ENCODE data around the gene PDIA3. TPM values are rescaled to one million over a fixed set of nuclear protein-coding genes. Genes with fewer than 3 reads are reported as not detected.
"Not testable (repeated sequence)": the region's sequence is repeated elsewhere in the genome, so short reads cannot be mapped to it uniquely, and the experiment has no call there.

The PDIA3 gene
- total and polyA plus RNA-seq, 4 experiments from 2014 or later: 232 to 411 (median 320) TPM

DNA sequence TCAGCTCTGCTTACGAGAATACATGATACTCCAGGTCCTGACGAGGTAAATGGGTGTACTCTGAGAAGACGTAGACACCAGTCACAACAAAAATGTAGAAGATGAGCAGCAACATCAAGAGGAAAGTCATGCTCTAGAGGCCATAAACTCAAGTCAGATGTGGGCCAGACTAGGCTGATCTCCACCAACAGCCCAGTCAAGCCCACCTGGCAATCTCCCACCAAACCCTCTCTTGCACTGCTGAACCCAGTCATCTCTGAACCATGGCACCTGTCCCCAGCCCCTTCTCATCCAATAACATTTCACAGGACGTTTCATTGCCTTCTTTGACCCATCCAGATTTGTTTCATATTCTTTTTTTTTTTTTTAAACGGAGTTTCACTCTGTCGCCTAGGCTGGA lies 10.8 kb upstream of the PDIA3 start:
- Mint-ChIP-seq H3K4me1 (no peaks in the 10 kb centered on the region), H3K9me3 (no peaks in the 10 kb centered on the region), H3K36me3 (no peaks in the 10 kb centered on the region), H3K27me3 (peaks cover 0 to 1% of the 10 kb centered on the region in 2 donors), H3K27ac (no peak overlapping the region), H3K4me3 (no peak overlapping the region)
- Histone ChIP-seq H3K36me3 (ENCODE audit: insufficient read depth, low read length) (no peaks in the 10 kb centered on the region), H3K27ac (ENCODE audit: low read depth, low read length) (no peak overlapping the region), H3K9me3 (ENCODE audit: control insufficient read depth in 1 of 2, low read length in 2 of 2) (no peaks in the 10 kb centered on the region), H3K4me3 (ENCODE audit: low read length in 2 of 2) (no peak overlapping the region), H3K4me1 (ENCODE audit: insufficient read depth, low read length) (no peaks in the 10 kb centered on the region), H3K27me3 (ENCODE audit: insufficient read depth, low read length) (no peaks in the 10 kb centered on the region)
- ChIA-PET POLR2A (ENCODE audit: partially characterized antibody) (interaction anchor here (0.8 kb wide), 1 partner anchor 10 kb away, joined by 3 read pairs; the partner anchor contains the start of gene PDIA3), CTCF (ENCODE audit: partially characterized antibody) (no interaction called here)
- no peak for DNase-seq
- intact Hi-C loops (cut with micrococcal nuclease): no loop called here

DNA sequence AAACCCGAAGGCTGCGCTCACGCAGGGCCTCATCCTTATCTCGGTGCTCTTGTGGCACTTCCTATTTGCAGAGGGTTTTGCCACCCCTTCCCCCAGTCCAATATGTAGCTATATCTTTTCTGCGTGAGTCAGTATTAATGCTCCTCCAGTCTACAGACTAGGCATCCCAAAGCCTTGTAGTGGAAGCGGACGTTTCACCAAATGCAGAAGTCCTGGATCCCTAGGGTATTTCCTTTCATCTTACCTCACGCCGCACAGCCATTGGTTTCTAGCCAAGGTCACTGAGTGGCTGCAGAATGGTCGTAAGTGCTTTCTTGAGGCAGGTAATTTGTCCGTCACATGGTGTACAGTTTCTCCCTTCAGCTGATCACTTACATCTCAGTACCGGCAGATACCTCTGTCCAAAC lies 668 bp downstream of the PDIA3 start:
- CTCF ChIA-PET (ENCODE audit: partially characterized antibody): interaction anchor here (0.6 to 1.9 kb wide), 2 partner anchors 23 to 30 kb away, joined by 3 to 6 read pairs; partner anchors contain the start of gene ELL3
- peaks cover 20 to 54% (median 35%) of the 10 kb centered on the region in 4 donors for H3K4me1 Mint-ChIP-seq

DNA sequence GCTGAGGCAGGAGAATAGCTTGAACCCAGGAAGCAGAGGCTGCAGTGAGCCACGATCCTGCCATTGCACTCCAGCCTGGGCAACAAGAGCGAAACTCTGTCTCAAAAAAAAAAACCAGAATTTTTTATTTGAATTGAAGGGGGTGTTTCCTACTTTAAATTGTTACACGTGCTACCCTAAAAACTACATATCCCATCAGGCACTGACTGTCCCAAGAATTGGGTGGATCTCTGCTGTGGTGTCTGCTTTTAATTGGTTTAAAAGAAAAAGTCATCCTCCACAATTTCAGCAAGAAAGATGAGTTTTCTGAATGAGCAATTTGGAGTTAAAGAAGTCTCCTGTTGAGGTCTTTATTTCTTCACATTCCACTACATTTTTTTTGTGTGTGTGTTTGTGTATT lies 2.1 kb downstream of the PDIA3 start:
- Mint-ChIP-seq H3K4me1 (peaks cover 28 to 68% (median 45%) of the 10 kb centered on the region in 4 donors), H3K27me3 (no peaks in the 10 kb centered on the region), H3K36me3 (peaks cover 9 to 29% of the 10 kb centered on the region in 2 donors), H3K27ac (peak overlapping the region; percentile 84 to 96 (median 93)), H3K4me3 (peak overlapping the region; percentile 48 to 99 (median 95)), H3K9me3 (peaks cover 0 to 2% (median 0%) of the 10 kb centered on the region in 8 donors)
- peak; percentile 51 to 62 (median 54) for DNase-seq
- intact Hi-C loops (cut with micrococcal nuclease): loop anchor here (2.0 to 5.0 kb wide), 3 partner anchors 28 to 826 kb away; partner anchors contain the start of genes ELL3 and TTBK2
- no peaks in the 10 kb centered on the region for H3K27me3 ChIP-seq (ENCODE audit: insufficient read depth, low read length)
- CTCF ChIA-PET (ENCODE audit: partially characterized antibody): interaction anchor here (1.1 to 5.5 kb wide), 2 partner anchors 8 to 29 kb away, joined by 3 to 26 read pairs; partner anchors contain the start of gene ELL3
- H3K4me1 ChIP-seq (ENCODE audit: insufficient read depth, low read length): peaks cover 55% of the 10 kb centered on the region
- peak overlapping the region; percentile 26 for H3K27ac ChIP-seq (ENCODE audit: low read depth, low read length)
- H3K9me3 ChIP-seq (ENCODE audit: control insufficient read depth in 1 of 2, low read length in 2 of 2): no peaks in the 10 kb centered on the region
- POLR2A ChIA-PET (ENCODE audit: partially characterized antibody): interaction anchor here (1.9 to 2.7 kb wide), 2 partner anchors 29 to 44 kb away, joined by 7 to 15 read pairs; partner anchors contain the start of genes ELL3 and SERF2
- H3K4me3 ChIP-seq (ENCODE audit: low read length in 2 of 2): peak overlapping the region in 1 of 2 donors; percentile 2
- peaks cover 15% of the 10 kb centered on the region for H3K36me3 ChIP-seq (ENCODE audit: insufficient read depth, low read length)

More for the DNA sequence above, 668 bp downstream of the PDIA3 start:
- Histone ChIP-seq H3K4me1 (ENCODE audit: insufficient read depth, low read length) (peaks cover 40% of the 10 kb centered on the region), H3K4me3 (ENCODE audit: low read length in 2 of 2) (peak overlapping the region; percentile 40 to 80), H3K27ac (ENCODE audit: low read depth, low read length) (peak overlapping the region; percentile 86)
- DNase-seq: peak in 2 of 5 donors; percentile 34 to 44
- not testable (repeated sequence) for H3K9me3 Mint-ChIP-seq; H3K9me3 ChIP-seq (ENCODE audit: control insufficient read depth in 1 of 2, low read length in 2 of 2); H3K27me3 Mint-ChIP-seq; H3K36me3 ChIP-seq (ENCODE audit: insufficient read depth, low read length); H3K27me3 ChIP-seq (ENCODE audit: insufficient read depth, low read length)
- POLR2A ChIA-PET (ENCODE audit: partially characterized antibody): interaction anchor here (0.8 to 3.1 kb wide), 7 partner anchors 8 to 53 kb away, joined by 3 to 22 read pairs (median 7); partner anchors contain the start of genes ELL3, HYPK, SERF2 and SERINC4
- peak overlapping the region; percentile 93 to 98 (median 96) for H3K27ac Mint-ChIP-seq
- peak overlapping the region; percentile 93 to 99 (median 95) for H3K4me3 Mint-ChIP-seq
- peaks cover 6 to 19% of the 10 kb centered on the region in 2 donors for H3K36me3 Mint-ChIP-seq
- intact Hi-C loops (cut with micrococcal nuclease): loop anchor here (1.0 to 5.0 kb wide), 4 partner anchors 22 to 825 kb away; partner anchors contain the start of genes SERF2 and TTBK2

DNA sequence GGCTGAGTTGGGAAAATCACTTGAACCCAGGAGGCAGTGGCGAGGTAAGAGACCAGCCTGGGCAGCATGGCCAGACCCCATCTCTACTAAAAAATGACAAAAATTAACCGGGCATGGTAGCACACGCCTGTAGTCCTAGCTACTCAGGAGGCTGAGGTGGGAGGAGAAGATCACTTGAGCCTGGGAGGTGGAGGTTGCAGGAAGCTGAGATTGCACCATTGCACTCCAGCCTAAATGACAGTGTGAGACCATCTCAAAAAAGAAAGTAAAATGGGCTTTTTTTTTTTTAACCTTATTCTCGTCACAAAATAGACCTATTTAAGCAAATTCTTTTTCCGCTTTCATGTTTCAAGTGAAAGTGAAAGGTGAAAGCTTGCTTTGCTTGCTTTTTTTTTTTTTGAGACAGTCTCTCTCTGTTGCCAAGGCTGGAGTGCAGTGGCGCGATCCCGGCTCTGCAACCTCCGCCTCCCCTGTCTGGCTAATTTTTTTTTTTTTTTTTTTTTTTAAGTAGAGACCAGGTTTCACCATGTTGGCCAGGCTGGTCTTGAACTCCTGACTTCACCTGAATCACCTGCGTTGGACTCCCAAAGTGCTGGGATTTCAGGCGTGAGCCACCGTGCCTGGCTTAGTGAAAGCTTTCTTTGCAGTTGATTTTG lies 3.6 kb downstream of the PDIA3 start:
- H3K4me1 ChIP-seq (ENCODE audit: insufficient read depth, low read length): peaks cover 66% of the 10 kb centered on the region
- H3K4me1 Mint-ChIP-seq: peaks cover 27 to 70% (median 47%) of the 10 kb centered on the region in 4 donors
- peak; percentile 75 to 86 (median 82) for DNase-seq
- ChIA-PET CTCF (ENCODE audit: partially characterized antibody) (interaction anchor here (0.7 to 5.5 kb wide), 5 partner anchors 12 to 43 kb away, joined by 3 to 26 read pairs (median 5); partner anchors contain the start of gene ELL3), POLR2A (ENCODE audit: partially characterized antibody) (interaction anchor here (0.6 to 2.7 kb wide), 11 partner anchors 9 to 909 kb away, joined by 3 to 15 read pairs (median 5); partner anchors contain the start of genes EIF3J, ELL3, HYPK and MFAP1)
- peaks cover 9 to 37% of the 10 kb centered on the region in 2 donors for H3K36me3 Mint-ChIP-seq
- peak overlapping the region in 1 of 2 donors; percentile 49 for H3K4me3 ChIP-seq (ENCODE audit: low read length in 2 of 2)
- intact Hi-C loops (cut with micrococcal nuclease): loop anchor here (1.0 to 5.0 kb wide), 4 partner anchors 27 to 828 kb away; partner anchors contain the start of genes ELL3, MFAP1 and TTBK2
- no peaks in the 10 kb centered on the region for H3K9me3 ChIP-seq (ENCODE audit: control insufficient read depth in 1 of 2, low read length in 2 of 2)
- H3K27me3 Mint-ChIP-seq: no peaks in the 10 kb centered on the region
- peak overlapping the region; percentile 59 for H3K27ac ChIP-seq (ENCODE audit: low read depth, low read length)
- peaks cover 0 to 2% (median 0%) of the 10 kb centered on the region in 8 donors for H3K9me3 Mint-ChIP-seq
- H3K27me3 ChIP-seq (ENCODE audit: insufficient read depth, low read length): no peaks in the 10 kb centered on the region
- peaks cover 25% of the 10 kb centered on the region for H3K36me3 ChIP-seq (ENCODE audit: insufficient read depth, low read length)
- peak overlapping the region; percentile 91 to 96 (median 94) for H3K27ac Mint-ChIP-seq
- peak overlapping the region; percentile 69 to 87 (median 82) for H3K4me3 Mint-ChIP-seq

DNA sequence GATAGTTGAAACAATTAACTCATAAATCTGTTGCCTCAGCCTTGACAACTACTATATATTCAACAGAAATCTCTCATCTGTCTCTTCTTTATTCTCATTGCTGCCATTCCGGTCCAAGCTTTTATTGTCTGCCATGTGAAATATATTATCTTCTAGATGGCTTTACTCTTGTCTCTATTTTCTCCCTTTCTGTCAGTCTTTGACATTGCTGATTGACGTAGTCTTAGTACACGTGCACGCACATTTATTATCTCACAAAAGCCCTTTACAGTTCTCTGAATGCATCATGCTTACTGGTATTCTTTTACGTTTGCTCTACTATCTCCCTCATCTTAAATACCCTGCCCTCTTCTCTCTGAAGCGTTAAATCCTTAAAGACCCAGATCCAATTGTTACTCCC lies 5.6 kb downstream of the PDIA3 start:
- Histone ChIP-seq H3K27ac (ENCODE audit: low read depth, low read length) (no peak overlapping the region), H3K4me1 (ENCODE audit: insufficient read depth, low read length) (peaks cover 66% of the 10 kb centered on the region), H3K9me3 (ENCODE audit: control insufficient read depth in 1 of 2, low read length in 2 of 2) (no peaks in the 10 kb centered on the region), H3K36me3 (ENCODE audit: insufficient read depth, low read length) (peaks cover 34% of the 10 kb centered on the region), H3K4me3 (ENCODE audit: low read length in 2 of 2) (no peak overlapping the region), H3K27me3 (ENCODE audit: insufficient read depth, low read length) (no peaks in the 10 kb centered on the region)
- H3K9me3 Mint-ChIP-seq: peaks cover 0 to under 1% (median 0%) of the 10 kb centered on the region in 8 donors
- peaks cover 18 to 48% of the 10 kb centered on the region in 2 donors for H3K36me3 Mint-ChIP-seq
- H3K27ac Mint-ChIP-seq: peak overlapping the region; percentile 18 to 96 (median 44)
- ChIA-PET POLR2A (ENCODE audit: partially characterized antibody) (interaction anchor here (2.1 kb wide), 1 partner anchor 41 kb away, joined by 9 read pairs; the partner anchor contains the start of gene SERF2), CTCF (ENCODE audit: partially characterized antibody) (interaction anchor here (5.5 kb wide), 1 partner anchor 26 kb away, joined by 26 read pairs; the partner anchor contains the start of gene ELL3)
- H3K27me3 Mint-ChIP-seq: no peaks in the 10 kb centered on the region
- peak overlapping the region in 7 of 8 donors; percentile 2 to 87 (median 52) for H3K4me3 Mint-ChIP-seq
- intact Hi-C loops (cut with micrococcal nuclease): no loop called here
- H3K4me1 Mint-ChIP-seq: peaks cover 27 to 67% (median 47%) of the 10 kb centered on the region in 4 donors
- DNase-seq: no peak

GRCh38 chr15:43762824-43763223 lies 16.6 kb downstream of the PDIA3 start:
- Mint-ChIP-seq H3K27ac (peak overlapping the region in 3 of 7 donors; percentile 11 to 64 (median 36)), H3K27me3 (no peaks in the 10 kb centered on the region), H3K4me1 (peaks cover 0 to 4% (median under 1%) of the 10 kb centered on the region in 4 donors), H3K9me3 (no peaks in the 10 kb centered on the region), H3K4me3 (no peak overlapping the region), H3K36me3 (peaks cover 44 to 63% of the 10 kb centered on the region in 2 donors)
- ChIA-PET CTCF (ENCODE audit: partially characterized antibody) (no interaction called here), POLR2A (ENCODE audit: partially characterized antibody) (no interaction called here)
- Histone ChIP-seq H3K36me3 (ENCODE audit: insufficient read depth, low read length) (peaks cover 59% of the 10 kb centered on the region), H3K9me3 (ENCODE audit: control insufficient read depth in 1 of 2, low read length in 2 of 2) (no peaks in the 10 kb centered on the region), H3K27ac (ENCODE audit: low read depth, low read length) (no peak overlapping the region), H3K27me3 (ENCODE audit: insufficient read depth, low read length) (no peaks in the 10 kb centered on the region), H3K4me1 (ENCODE audit: insufficient read depth, low read length) (no peaks in the 10 kb centered on the region), H3K4me3 (ENCODE audit: low read length in 2 of 2) (no peak overlapping the region)
- DNase-seq: no peak
- intact Hi-C loops (cut with micrococcal nuclease): no loop called here

All from CD4-positive, alpha-beta memory T cell (primary cell).